GM18951 (cell line): ENCODE data around the gene PFKL.

Experiments
- POLR2A ChIP-seq: IDR thresholded peaks from 4 replicates; pipeline ENCODE4 v1.6.1; 2011; ENCODE audit warnings: mild to moderate bottlenecking; ENCODE audit not compliant: insufficient read length, insufficient read depth; ENCODE audit errors: extremely low read depth
- in situ Hi-C: fragments of 300-500 bp; cut with MboI; formaldehyde crosslinking; loops from one replicate; pipeline ENCODE4 v1.12.0; 2022; ENCODE audit warnings: low sequenced_read_pairs, mixed read lengths, inconsistent platforms; ENCODE audit not compliant: unreplicated experiment

PFKL gene

GRCh38 chr21:44317241-44317782, 17.5 kb downstream of the PFKL start:
- TF ChIP-seq POLR2A, result no peak
- in situ Hi-C loops, result no loop called here

- no peak for TF ChIP-seq POLR2A
- in situ Hi-C loops, result no loop called here
Measured at GRCh38 chr21:44317871-44318270, 18.0 kb downstream of the PFKL start.

GRCh38 chr21:44318489-44319285, 18.8 kb downstream of the PFKL start:
- no peak for TF ChIP-seq POLR2A
- in situ Hi-C loops, result no loop called here

- no peak for TF ChIP-seq POLR2A
- in situ Hi-C loops, result no loop called here
Measured at GRCh38 chr21:44319407-44320065, 19.7 kb downstream of the PFKL start.

- no peak for TF ChIP-seq POLR2A
- in situ Hi-C loops, result no loop called here
Measured at GRCh38 chr21:44320847-44321246, 21.0 kb downstream of the PFKL start.

GRCh38 chr21:44321846-44322450, 22.1 kb downstream of the PFKL start:
- no peak for TF ChIP-seq POLR2A
- in situ Hi-C loops, result no loop called here

GRCh38 chr21:44322621-44323325, 22.9 kb downstream of the PFKL start:
- in situ Hi-C loops, result no loop called here
- no peak for TF ChIP-seq POLR2A

GRCh38 chr21:44323591-44323990, 23.7 kb downstream of the PFKL start:
- TF ChIP-seq POLR2A, result no peak

GRCh38 chr21:44324106-44324853, 24.4 kb downstream of the PFKL start:
- in situ Hi-C loops, result no loop called here
- TF ChIP-seq POLR2A, result no peak

More at GRCh38 chr21:44323591-44323990, 23.7 kb downstream of the PFKL start:
- in situ Hi-C loops, result no loop called here

GRCh38 chr21:44324854-44325107, 24.9 kb downstream of the PFKL start:
- no peak for TF ChIP-seq POLR2A
- in situ Hi-C loops, result no loop called here

GRCh38 chr21:44325386-44326271, 25.8 kb downstream of the PFKL start:
- in situ Hi-C loops, result no loop called here
- no peak for TF ChIP-seq POLR2A

GRCh38 chr21:44326272-44326647, 26.4 kb downstream of the PFKL start:
- TF ChIP-seq POLR2A, result no peak
- in situ Hi-C loops, result no loop called here
